ENCODE results near the gene ZNF548. TPM values are rescaled to one million over a fixed set of nuclear protein-coding genes. Genes with fewer than 3 reads are reported as not detected.

Gene ZNF548
- total RNA-seq, 4 donors from 2014 or later: 17.9 to 36.8 (median 21.8) TPM

GRCh38 chr19:57395710-57396109 lies 6.1 kb downstream of the ZNF548 start:
- Histone ChIP-seq H3K27ac (no peak overlapping the region), H3K9me3 (peaks cover 0 to 75% (median 0%) of the 10 kb centered on the region in 3 donors), H3K27me3 (no peaks in the 10 kb centered on the region), H3K4me3 (no peak overlapping the region), H3K36me3 (peaks cover 14 to 85% of the 10 kb centered on the region in 2 donors), H3K4me1 (peaks cover 0 to 28% (median 0%) of the 10 kb centered on the region in 3 donors)
- TF ChIP-seq POLR2A (IDR thresholded peaks at IDR 0.05): no peak
- TF ChIP-seq POLR2AphosphoS5 (IDR thresholded peaks at IDR 0.05): no peak
- TF ChIP-seq EP300 (IDR thresholded peaks at IDR 0.05): no peak
- TF ChIP-seq CTCF (IDR thresholded peaks at IDR 0.05): no peak
- no peak for ATAC-seq
- WGBS, 2 donors (ENCODE audit: low coverage in 1 of 2): 75% methylated on average over 5 of the region's 5 CpGs; no CpG with 5 or more reads in 1 of the 2 donors

GRCh38 chr19:57398868-57399267 lies 9.2 kb downstream of the ZNF548 start:
- no peak overlapping the region for H3K27ac ChIP-seq
- 89 to 98% methylated on average over 5 of the region's 5 CpGs for WGBS, 2 donors (ENCODE audit: low coverage in 1 of 2)
- peaks cover 0 to 89% (median 0%) of the 10 kb centered on the region in 3 donors for H3K9me3 ChIP-seq
- peaks cover 0 to 4% (median 0%) of the 10 kb centered on the region in 3 donors for H3K4me1 ChIP-seq
- ATAC-seq: no peak
- TF ChIP-seq POLR2AphosphoS5 (IDR thresholded peaks at IDR 0.05) (no peak), EP300 (IDR thresholded peaks at IDR 0.05) (no peak), POLR2A (IDR thresholded peaks at IDR 0.05) (no peak), CTCF (IDR thresholded peaks at IDR 0.05) (no peak)
- peaks cover 14 to 100% of the 10 kb centered on the region in 2 donors for H3K36me3 ChIP-seq
- no peak overlapping the region for H3K4me3 ChIP-seq
- no peaks in the 10 kb centered on the region for H3K27me3 ChIP-seq

- Histone ChIP-seq H3K27ac (no peak overlapping the region), H3K36me3 (peaks cover under 1 to 50% of the 10 kb centered on the region in 2 donors)
These were observed 14.3 kb downstream of the ZNF548 start for GRCh38 chr19:57403737-57404563.

GRCh38 chr19:57406516-57407123 lies 17.0 kb downstream of the ZNF548 start:
- ATAC-seq: no peak
- WGBS, 2 donors (ENCODE audit: low coverage in 1 of 2): 4 to 17% methylated on average over 3 to 5 of the region's 8 CpGs
- Histone ChIP-seq H3K27ac (no peak overlapping the region), H3K36me3 (peaks cover 0 to 24% of the 10 kb centered on the region in 2 donors), H3K27me3 (no peaks in the 10 kb centered on the region), H3K9me3 (peaks cover 0 to 28% (median 0%) of the 10 kb centered on the region in 3 donors), H3K4me1 (peaks cover 0 to 10% (median under 1%) of the 10 kb centered on the region in 3 donors), H3K4me3 (no peak overlapping the region)
- TF ChIP-seq CTCF (IDR thresholded peaks at IDR 0.05) (peak in 3 of 4 experiments; percentile 29 to 57 (median 41)), EP300 (IDR thresholded peaks at IDR 0.05) (no peak), POLR2AphosphoS5 (IDR thresholded peaks at IDR 0.05) (no peak), POLR2A (IDR thresholded peaks at IDR 0.05) (no peak)

More at GRCh38 chr19:57403737-57404563, 14.3 kb downstream of the ZNF548 start:
- Histone ChIP-seq H3K4me3 (no peak overlapping the region), H3K27me3 (no peaks in the 10 kb centered on the region), H3K9me3 (peaks cover 0 to 48% (median 0%) of the 10 kb centered on the region in 3 donors), H3K4me1 (no peaks in the 10 kb centered on the region)
- no peak for TF ChIP-seq CTCF (IDR thresholded peaks at IDR 0.05)
- TF ChIP-seq POLR2A (IDR thresholded peaks at IDR 0.05): no peak
- no peak for TF ChIP-seq EP300 (IDR thresholded peaks at IDR 0.05)
- TF ChIP-seq POLR2AphosphoS5 (IDR thresholded peaks at IDR 0.05): no peak
- 80 to 88% methylated on average over 2 to 7 of the region's 9 CpGs for WGBS, 2 donors (ENCODE audit: low coverage in 1 of 2)
- no peak for ATAC-seq
